Parathyroid adenoma (tissue), 2 donors: ENCODE results near the gene NPAS1.

ENCODE experiments used
- H2AFZ ChIP-seq: fragments of 300-600 bp; sonication (generic); one replicate; pipeline ENCODE4 v1.7.0; 2017; ENCODE audit warnings: antibody characterized with exemption, mild to moderate bottlenecking
- H3K27ac ChIP-seq: fragments of 300-600 bp; sonication (generic); one replicate; pipeline ENCODE4 v1.7.0; 2017
- H3K27me3 ChIP-seq: fragments of 300-600 bp; sonication (generic); one replicate; pipeline ENCODE4 v1.7.0; 2017; ENCODE audit warnings: low read length; ENCODE audit not compliant: control insufficient read depth, insufficient read depth
- H3K36me3 ChIP-seq: fragments of 300-600 bp; sonication (generic); one replicate; pipeline ENCODE4 v1.7.0; 2017; ENCODE audit warnings: low read length; ENCODE audit not compliant: control insufficient read depth, insufficient read depth
- H3K4me1 ChIP-seq: fragments of 300-600 bp; sonication (generic); one replicate; pipeline ENCODE4 v1.7.0; 2017; ENCODE audit warnings: control low read depth
- H3K4me2 ChIP-seq: fragments of 300-600 bp; sonication (generic); one replicate; pipeline ENCODE4 v1.7.0; 2017; ENCODE audit warnings: low read length
- H3K4me3 ChIP-seq: fragments of 300-600 bp; sonication (generic); one replicate; pipeline ENCODE4 v1.7.0; 2017; ENCODE audit warnings: low read depth, low read length
- H3K79me2 ChIP-seq: fragments of 300-600 bp; sonication (generic); one replicate; pipeline ENCODE4 v1.7.0; 2017; ENCODE audit warnings: control low read depth
- H3K9ac ChIP-seq: fragments of 300-600 bp; sonication (generic); one replicate; pipeline ENCODE4 v1.7.0; 2017; ENCODE audit warnings: mild to moderate bottlenecking
- H3K9me3 ChIP-seq: fragments of 300-600 bp; sonication (generic); one replicate; pipeline ENCODE4 v1.7.0; 2017; ENCODE audit warnings: low read length; ENCODE audit not compliant: control insufficient read depth
- CTCF ChIP-seq: fragments of 300-600 bp; sonication (generic); IDR thresholded peaks from one replicate; pipeline ENCODE4 v1.7.0; 2017; ENCODE audit warnings: antibody characterized with exemption, mild to moderate bottlenecking
- donor health status: primary hyperparathyroidism.

The NPAS1 gene

DNA sequence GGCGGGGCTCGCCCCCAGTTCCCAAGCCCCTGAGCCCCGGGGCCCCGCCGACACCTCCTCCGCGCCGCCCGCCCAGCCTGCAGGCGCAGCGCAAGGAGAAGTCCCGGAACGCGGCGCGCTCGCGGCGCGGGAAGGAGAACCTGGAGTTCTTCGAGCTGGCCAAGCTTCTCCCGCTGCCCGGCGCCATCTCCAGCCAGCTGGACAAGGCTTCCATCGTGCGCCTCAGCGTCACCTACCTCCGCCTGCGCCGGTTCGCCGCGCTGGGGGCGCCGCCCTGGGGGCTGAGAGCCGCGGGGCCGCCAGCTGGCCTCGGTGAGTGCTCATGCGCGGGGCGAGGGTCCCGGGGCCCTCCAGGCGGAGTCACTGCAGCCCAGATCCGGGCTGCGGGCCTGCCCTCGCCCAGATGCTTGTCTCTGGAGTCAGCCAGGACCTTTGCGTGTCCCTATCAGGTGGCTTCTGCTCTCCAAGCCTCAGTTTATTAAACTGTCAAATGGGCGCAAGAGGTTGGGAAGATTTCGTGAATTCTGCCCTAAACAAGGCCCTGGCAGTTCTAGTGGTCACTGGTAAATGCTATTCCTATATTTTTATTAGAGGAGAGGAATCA, 2.0 kb downstream of the NPAS1 start:
- Histone ChIP-seq H3K4me2 (peak overlapping the region; percentile 49), H3K4me1 (no peaks in the 10 kb centered on the region), H3K4me3 (peak overlapping the region; percentile 9), H3K9me3 (no peaks in the 10 kb centered on the region), H2AFZ (peak overlapping the region; percentile 51), H3K36me3 (no peaks in the 10 kb centered on the region), H3K27ac (no peak overlapping the region), H3K9ac (no peak overlapping the region), H3K27me3 (peaks cover 10% of the 10 kb centered on the region), H3K79me2 (no peaks in the 10 kb centered on the region)
- TF ChIP-seq CTCF, result no peak

- H3K79me2 ChIP-seq, result no peaks in the 10 kb centered on the region
- H3K4me1 ChIP-seq, result no peaks in the 10 kb centered on the region
- no peak overlapping the region for H3K4me3 ChIP-seq
- H2AFZ ChIP-seq, result no peak overlapping the region
- TF ChIP-seq CTCF, result no peak
- no peaks in the 10 kb centered on the region for H3K36me3 ChIP-seq
- no peak overlapping the region for H3K27ac ChIP-seq
- no peak overlapping the region for H3K9ac ChIP-seq
- H3K4me2 ChIP-seq, result no peak overlapping the region
- no peaks in the 10 kb centered on the region for H3K9me3 ChIP-seq
- peaks cover 10% of the 10 kb centered on the region for H3K27me3 ChIP-seq
Observed at GRCh38 chr19:47022140-47022536, 2.5 kb downstream of the NPAS1 start.

- Histone ChIP-seq H3K27me3 (peaks cover 10% of the 10 kb centered on the region), H3K9me3 (no peaks in the 10 kb centered on the region), H3K36me3 (no peaks in the 10 kb centered on the region), H3K79me2 (no peaks in the 10 kb centered on the region), H3K4me3 (no peak overlapping the region), H3K9ac (no peak overlapping the region), H3K4me1 (no peaks in the 10 kb centered on the region), H2AFZ (no peak overlapping the region), H3K4me2 (no peak overlapping the region), H3K27ac (no peak overlapping the region)
- no peak for TF ChIP-seq CTCF
Observed at GRCh38 chr19:47022541-47023447, 3.2 kb downstream of the NPAS1 start.

GRCh38 chr19:47023448-47023794, 3.8 kb downstream of the NPAS1 start:
- H3K27ac ChIP-seq, result no peak overlapping the region
- no peaks in the 10 kb centered on the region for H3K9me3 ChIP-seq
- H3K27me3 ChIP-seq, result peaks cover 10% of the 10 kb centered on the region
- H3K9ac ChIP-seq, result no peak overlapping the region
- H3K4me3 ChIP-seq, result no peak overlapping the region
- H3K79me2 ChIP-seq, result no peaks in the 10 kb centered on the region
- H3K36me3 ChIP-seq, result no peaks in the 10 kb centered on the region
- TF ChIP-seq CTCF, result no peak
- no peak overlapping the region for H3K4me2 ChIP-seq
- H3K4me1 ChIP-seq, result no peaks in the 10 kb centered on the region
- H2AFZ ChIP-seq, result no peak overlapping the region
